HG03135 (cell line): Measurements from ENCODE around the gene CRAMP1.
A peak's percentile ranks its signal among the peaks of the same experiment; 100 is the strongest.

Experiments
- ATAC-seq: cut with Tn5 transposase; IDR thresholded peaks from one replicate; pipeline ENCODE4 v1.9.1; 2021; ENCODE audit warnings: mild to moderate bottlenecking, moderate library complexity; ENCODE audit not compliant: unreplicated experiment

Gene CRAMP1

DNA sequence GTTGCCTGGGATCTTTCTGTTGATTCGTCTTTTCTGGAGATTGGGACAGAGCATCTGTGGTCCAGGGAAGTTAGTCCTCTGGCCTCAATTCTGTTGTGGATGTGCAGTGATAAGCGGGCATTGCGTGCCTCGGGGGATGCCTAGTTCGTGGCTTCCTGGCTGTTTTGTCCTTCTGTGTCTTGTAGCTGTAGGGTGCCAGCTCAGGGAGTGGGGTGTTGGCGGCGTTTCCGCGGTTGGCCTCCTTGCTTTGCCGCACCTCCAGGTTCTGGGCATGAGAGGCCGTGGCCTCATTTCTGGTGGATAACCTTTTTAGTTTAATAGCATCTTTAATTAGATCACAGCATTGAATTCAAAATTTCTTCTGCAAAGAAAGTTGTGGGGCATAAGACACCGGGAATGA, 64.5 kb downstream of the CRAMP1 start:
- ATAC-seq: no peak

DNA sequence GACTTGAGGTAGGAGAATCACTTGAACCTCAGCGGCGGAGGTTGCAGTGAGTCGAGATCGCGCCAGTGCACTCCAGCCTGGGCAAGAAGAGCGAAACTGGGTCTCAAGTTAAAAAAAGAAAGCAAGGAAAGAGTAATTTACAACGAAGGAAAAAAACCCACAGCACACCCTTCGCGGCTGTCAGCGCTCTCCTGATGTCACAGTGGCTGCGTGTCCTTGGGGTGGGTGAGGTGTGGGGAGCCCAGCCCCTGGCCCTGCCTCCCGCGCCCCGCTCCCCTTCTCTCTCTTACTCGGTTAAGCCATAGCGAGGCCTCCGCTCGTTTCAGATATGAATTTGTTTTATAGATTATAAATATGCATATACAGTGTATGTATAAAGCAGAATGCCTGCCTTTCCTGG, 65.2 kb downstream of the CRAMP1 start:
- no peak for ATAC-seq

DNA sequence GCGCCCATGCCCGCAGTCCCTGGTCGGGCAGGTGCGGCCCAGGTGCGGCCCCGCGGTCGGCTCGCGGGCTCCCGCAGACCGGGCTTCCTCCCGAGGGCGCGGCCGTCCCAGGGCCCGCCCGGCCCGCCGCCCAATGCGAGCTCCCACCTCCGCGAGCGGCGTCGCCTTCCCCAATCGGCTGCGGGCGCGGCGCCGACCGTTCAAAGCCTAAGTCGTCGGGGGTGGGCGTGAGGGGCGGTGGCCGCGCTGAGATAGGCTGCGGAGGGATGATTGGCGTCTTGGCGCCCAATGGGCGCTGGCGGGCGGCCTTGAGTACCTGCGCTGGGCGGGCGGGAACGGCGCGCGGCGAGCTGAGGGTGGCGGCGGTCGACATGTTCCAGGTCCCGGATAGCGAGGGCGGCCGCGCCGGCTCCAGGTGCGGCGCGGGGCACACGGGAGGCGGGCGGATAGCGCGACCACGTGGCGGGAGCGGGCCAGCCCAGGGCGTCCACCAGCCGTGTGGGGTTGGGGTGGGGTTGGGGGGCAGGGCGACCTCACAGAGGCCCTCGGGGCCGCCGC, 65.9 kb downstream of the CRAMP1 start, which contains the start of gene JPT2:
Gene JPT2 (plus strand): TSS at position 338 of the 558 bp plus-strand sequence. CDS start 34 bp downstream, at position 372.
- peak; percentile 92 for ATAC-seq

DNA sequence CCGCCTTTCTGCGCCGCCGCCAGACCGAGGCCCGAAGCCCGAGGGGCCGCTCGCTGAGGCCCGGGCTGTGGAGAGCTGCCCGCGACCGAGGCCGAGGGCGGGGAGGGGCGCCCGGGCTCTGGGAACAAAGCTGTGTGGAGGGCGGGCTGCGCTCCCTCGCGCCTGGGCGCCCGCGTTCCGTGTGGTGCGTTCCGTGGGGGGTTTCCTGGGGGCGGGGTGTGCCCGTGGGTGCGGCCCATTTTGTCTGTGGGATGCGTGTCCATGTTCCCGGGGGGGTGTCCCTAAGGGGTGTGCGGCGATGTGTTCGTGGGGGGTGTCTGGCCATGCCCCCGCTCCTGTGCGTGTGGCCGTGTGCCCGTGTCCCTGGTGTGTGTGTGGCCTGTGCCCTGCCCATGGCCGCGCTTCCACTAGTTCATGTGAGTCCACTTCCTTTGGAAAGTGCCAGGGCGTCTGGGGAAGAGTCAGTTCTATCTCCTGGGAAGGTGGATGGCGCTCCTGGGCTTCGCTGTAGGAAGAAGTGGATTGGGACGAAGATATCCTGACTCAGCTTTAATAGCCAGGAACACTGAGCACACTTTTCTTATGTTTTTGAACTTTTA, 66.4 kb downstream of the CRAMP1 start:
- peak; percentile 19 for ATAC-seq

DNA sequence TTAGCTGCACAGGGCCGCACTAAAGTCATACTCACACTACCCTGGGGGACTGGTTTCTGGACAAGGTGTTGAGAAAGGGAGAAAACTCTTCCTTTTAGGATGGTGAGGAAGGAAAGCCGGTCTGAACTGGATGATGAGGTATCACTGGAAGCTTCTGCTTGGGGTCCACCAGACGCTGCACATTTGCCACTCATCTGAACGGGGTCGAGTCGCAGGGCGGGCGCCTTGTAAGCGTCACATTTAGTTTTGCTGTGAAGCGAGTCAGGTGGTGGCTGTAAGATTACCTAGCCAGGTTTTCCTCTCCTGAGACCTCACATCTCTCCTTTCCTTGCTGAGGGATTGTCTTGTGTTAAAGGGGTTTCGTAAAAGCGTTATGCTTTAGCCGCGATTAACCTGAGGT, 68.2 kb downstream of the CRAMP1 start:
- no peak for ATAC-seq

DNA sequence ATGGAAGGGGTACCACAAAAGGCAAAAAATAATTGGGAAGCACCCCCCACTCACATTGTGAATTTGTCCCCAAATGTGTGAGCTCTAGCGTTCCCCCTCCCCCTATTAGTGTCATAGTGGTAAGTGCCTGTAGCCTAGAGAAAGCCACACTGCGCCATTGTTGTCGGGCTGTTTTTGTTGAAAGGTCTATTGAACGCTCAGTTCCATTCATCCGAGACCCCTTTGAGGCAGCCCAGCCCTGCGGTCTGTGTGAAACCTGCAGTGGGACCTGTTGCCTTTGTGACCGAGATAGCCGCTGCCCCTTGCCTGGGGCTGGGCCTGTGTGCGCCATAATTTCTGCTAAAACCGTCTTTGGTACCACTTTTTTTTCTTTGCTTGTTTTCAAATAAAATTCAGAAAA, 68.9 kb downstream of the CRAMP1 start:
- ATAC-seq: no peak

DNA sequence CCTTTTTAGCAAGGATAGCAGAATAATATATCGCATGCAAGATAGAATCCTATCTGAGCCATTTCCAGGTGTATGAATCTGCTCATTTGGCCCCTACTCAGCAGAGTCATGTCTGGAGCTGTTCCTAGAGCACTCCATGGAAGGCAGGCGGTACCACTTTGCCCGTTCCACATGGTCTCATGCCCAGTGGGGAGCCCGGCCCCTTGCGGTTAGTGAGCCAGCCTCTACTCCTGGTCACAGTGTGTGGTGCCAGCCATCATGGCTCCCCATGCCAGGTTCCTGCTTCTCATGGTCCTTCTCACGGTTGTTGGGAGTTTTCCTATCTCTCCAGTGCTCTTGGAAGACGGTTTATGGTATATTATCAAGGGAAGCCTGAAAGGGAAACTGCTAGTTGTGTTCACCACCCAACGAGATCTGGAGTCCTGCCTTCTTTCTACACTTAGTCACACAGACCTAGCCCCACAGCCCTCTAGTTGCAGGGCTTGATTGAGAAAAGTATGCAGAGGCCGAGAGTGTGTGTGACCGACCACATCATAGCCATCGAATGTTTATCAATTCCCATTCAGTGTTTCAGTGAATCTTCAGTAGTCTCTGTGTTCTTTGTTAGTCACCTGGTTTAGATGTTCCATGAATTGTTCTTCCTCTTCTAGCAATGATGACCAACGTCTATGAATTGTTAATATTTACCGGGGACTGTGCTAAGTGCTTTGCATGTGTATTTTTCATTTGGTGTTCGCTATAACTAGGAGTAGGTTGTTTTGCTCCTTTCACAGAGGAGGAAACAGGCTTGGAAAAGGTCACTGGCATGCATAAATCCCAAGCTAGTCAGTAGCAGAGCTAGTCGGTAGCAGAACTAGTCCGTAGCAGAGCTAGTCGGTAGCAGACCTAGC, 75.5 kb downstream of the CRAMP1 start:
- no peak for ATAC-seq

DNA sequence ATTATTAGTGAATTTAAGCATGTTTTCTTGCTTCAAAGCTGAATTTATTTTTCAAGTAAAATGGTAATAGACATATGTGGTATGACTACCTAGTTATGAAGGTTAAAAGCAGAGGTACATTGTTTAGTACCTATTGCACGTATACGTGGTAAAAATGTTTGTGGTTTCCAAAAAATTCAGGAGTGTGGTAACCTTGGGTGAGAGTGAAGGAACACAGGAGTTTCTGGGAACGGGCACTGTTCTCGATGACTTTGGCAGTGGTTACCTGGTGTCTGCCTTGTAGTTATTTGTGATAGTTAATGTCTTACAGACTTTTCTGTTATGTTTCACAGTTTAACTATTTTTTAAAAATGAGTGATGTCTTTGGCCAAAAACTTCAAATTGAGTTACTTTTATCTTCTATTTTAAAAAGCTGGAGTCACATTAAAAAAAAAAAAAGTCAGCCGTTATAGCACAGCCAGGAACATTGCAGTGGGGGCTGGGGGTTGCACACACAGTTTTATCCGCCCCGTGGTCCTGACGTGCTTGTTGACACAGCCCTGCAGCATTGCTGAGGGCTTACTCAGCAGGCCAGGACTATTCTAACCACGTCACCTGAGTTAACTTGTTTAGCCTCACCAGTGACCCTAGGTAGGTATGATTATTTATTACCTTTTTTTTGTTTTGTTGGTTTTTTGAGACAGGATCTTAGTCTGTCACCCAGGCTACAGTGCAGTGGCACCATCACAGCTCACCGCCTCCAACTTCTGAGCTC, 76.8 kb downstream of the CRAMP1 start:
- ATAC-seq: no peak

DNA sequence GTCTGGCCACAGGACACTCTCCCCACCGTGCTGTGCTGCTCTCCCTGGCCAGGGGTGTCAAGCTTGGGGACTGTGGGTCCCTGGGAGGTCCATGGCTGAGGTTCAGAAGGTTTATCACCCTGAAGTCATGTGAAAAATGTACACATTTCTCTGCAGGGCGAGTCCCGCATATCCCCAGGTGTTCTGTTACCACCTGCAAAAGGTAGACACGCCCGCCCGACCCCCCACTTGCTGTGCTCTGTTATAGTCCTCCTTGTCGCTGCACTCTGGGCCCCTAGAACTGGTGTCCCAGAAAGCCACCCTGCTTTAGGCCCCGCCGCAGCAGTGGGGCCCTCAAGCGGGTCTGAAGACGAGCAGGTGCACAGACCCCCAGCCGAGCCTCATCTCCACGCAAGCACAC, 77.7 kb downstream of the CRAMP1 start:
- ATAC-seq: no peak

DNA sequence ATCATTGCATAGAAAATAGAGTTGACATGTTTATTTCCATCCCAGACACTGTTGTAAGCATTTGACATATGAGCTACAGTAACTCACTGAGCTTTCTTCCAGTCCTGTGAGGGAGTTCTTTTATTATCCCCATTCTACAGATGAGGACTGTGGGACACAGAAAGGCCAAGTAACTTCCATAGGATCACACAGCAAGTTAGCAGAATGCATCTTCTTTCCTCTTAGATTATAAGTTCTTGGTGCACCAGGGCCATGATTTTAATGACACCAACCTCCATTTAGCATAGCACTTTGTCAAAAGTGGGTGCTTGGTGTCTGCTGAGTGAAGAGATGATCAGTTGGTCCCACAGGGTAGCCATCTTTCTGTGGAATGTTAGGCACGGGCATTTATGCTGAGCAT, 78.7 kb downstream of the CRAMP1 start:
- no peak for ATAC-seq

DNA sequence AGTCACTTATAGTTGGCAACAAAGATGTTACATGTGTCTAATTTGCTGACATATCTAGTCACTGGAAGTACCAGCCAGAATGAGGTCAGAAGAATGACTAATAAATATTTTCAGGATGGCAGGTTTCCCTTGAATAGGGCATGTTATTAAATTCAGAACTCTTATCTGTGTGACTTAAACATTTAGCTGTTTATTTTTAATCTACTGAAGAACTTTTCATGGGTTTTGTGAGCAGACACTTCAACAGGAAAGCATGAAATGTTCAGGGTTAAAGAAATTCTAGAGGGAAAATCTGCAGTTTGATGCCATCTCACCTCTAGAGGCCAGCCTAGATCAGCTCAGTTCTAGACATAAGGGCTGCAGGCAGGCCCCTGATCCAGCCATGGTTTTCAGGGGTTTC, 79.1 kb downstream of the CRAMP1 start:
- no peak for ATAC-seq

DNA sequence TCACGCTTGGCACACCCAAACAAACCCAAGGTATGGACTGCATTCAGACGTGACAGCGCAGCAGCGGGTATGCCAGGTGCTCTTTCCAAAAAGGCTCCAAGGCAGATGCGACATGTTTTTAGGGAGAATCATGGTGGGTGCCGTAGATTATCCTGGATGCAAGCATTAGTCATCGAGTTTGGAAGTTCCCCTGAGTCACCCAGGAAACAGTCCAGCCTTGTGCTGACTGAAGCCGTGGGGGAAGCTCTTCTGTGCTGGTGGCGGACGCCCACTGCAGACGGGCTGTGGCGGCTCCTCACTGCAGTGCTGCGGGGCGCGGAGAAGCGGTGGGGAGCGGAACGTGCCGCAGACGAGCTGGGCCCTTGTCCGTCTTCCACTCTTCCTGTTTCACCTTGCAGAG, 79.8 kb downstream of the CRAMP1 start:
- no peak for ATAC-seq

DNA sequence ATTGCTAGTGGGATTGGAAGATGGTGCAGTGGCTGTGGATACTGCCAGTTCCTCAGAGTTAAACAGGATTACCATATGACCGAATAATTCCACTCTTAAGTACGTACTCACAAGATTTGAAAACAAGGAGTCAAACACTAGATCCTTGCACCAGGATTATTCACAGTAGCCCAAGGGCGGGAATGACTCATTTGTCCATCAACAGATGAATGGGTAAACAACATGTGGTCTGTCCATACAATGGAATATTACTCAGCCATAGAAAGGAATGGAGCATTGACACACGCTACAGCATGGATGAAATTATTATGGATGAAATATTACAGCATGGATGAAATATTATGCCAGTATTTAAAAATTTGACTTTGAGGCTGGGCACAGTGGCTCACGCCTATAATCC, 84.7 kb downstream of the CRAMP1 start:
- ATAC-seq: no peak

DNA sequence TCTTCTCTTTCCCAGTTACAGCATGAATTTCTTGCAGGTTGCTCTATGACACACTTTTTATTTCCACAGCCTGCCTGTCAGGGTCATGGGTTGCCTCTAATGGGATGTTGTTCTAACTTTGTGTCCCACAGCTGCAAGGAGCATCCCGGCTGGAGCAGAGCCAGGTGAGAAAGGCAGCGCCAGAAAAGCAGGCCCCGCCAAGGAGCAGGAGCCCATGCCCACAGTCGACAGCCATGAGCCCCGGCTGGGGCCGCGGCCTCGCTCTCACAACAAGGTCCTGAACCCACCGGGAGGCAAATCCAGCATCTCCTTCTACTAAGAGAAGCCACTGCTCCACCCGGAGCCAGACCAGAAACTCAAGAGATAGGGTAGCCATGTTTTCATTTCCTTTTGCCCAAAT, 86.5 kb downstream of the CRAMP1 start:
- no peak for ATAC-seq

DNA sequence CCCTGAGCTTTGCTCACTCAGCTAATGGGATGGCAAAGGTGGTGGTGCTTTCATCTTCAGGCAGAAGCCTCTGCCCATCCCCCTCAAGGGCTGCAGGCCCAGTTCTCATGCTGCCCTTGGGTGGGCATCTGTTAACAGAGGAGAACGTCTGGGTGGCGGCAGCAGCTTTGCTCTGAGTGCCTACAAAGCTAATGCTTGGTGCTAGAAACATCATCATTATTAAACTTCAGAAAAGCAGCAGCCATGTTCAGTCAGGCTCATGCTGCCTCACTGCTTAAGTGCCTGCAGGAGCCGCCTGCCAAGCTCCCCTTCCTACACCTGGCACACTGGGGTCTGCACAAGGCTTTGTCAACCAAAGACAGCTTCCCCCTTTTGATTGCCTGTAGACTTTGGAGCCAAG, 88.1 kb downstream of the CRAMP1 start:
- ATAC-seq: no peak

DNA sequence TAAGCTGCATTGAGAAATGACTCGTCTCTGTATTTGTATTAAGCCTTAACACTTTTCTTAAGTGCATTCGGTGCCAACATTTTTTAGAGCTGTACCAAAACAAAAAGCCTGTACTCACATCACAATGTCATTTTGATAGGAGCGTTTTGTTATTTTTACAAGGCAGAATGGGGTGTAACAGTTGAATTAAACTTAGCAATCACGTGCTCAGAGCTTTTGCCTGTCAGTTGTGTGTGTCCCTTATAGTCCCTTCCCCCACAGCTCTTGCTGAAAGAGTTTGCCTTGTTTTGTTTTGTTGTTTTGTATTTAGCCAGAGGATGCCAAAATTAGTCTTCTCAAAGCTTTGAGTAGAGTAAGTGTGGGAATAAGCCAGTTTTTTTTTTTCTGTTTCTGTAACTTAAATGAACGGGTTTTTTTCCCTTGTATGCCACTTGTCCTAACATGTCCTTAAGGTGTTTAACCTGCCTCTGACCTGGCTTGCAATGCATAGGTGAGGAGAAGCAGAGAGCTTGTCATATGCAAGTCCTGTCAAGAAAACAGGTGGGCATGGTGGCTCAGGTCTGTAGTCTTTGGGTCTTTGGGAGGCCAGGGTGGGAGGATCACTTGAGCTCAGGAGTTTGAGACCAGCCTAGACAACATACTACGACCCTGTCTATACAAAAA, 89.2 kb downstream of the CRAMP1 start:
- ATAC-seq: no peak

DNA sequence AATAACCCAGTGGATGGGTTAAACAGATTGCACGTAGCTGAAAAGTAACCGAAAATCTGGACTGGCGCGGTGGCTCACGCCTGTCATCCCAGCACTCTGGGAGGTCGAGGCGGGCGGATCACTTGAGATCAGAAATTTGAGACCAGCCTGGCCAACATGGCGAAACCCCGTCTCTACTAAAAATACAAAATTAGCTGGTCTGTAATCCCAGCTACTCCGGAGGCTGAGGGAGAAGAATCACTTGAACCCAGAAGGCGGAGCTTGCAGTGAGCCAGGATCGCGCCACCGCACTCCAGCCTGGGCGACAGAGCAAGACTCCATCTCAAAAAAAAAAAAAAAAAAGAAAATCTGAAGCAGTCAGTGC, 93.1 kb downstream of the CRAMP1 start:
- peak; percentile 4 for ATAC-seq

DNA sequence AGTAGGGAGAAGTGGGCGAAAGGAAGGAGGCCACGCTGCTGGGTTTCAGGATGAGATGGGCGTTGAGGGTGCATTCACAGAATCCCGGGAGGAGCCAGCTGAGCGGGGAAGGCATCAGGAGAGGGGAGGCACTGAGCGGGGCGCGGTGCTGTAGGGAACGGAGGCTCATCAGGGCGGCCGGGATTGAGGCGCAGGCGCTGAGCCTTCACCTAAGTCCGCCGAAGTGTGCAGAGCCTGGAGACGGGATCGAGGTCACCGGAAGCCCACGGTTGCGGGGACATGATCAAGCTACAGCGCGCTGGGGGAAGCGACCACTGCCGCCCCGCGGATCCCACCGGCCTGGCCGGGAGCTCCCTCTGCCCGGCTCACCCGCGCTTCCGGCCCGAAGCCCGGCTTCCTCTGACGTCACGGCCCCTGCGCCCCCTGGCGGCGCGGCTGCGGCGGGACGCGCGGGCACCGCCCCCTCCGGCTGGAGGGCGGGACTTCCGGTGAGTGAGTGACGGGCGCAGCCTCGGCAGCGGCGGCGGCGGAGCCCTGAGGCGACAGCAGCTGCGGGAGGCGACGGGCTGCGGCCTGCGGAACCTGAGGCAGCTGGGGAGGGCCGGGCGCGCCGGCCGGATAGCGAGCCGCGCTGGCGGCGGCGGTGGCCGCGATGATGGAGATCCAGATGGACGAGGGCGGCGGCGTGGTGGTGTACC, 93.7 kb downstream of the CRAMP1 start, which contains the start of gene MAPK8IP3:
Gene MAPK8IP3 (plus strand): TSS at position 508 of the 698 bp plus-strand sequence. CDS start 145 bp downstream, at position 653.
- peak; percentile 81 for ATAC-seq

DNA sequence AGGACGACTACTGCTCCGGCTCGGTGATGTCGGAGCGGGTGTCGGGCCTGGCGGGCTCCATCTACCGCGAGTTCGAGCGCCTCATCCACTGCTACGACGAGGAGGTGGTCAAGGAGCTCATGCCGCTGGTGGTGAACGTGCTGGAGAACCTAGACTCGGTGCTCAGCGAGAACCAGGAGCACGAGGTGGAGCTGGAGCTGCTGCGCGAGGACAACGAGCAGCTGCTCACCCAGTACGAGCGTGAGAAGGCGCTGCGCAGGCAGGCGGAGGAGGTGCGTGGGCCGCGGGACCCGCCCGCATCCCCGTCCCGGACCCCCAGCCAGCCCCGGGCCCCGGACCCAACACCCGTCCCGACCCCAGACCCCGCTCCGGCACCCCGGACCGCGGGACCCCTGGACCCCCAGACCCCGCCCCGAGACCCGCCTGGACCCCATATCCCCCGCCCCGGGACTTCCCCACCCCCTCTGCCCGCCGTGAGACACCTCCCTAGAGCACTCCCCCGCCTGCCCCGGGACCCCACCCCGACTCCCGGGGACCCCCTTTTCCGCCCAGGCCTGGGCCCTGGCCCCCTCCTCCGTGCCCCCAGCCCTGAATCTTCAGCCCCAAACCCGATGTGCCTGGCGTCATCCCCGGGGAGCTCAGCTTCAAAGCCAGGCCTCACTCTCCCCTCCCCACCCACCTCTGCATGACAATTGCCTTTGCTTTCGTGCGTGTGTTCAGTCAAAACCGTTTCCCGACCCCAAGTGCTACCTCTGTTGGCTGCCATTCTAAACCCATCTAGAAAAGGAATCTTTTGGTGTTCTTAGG, 94.4 kb downstream of the CRAMP1 start:
- ATAC-seq: peak; percentile 20
